ENCODE results near the gene ITGA2B. TPM values are rescaled to one million over a fixed set of nuclear protein-coding genes. Genes with fewer than 3 reads are reported as not detected.

The ITGA2B gene
- total RNA-seq, 1 experiment from 2014 or later = 0.62 TPM

DNA sequence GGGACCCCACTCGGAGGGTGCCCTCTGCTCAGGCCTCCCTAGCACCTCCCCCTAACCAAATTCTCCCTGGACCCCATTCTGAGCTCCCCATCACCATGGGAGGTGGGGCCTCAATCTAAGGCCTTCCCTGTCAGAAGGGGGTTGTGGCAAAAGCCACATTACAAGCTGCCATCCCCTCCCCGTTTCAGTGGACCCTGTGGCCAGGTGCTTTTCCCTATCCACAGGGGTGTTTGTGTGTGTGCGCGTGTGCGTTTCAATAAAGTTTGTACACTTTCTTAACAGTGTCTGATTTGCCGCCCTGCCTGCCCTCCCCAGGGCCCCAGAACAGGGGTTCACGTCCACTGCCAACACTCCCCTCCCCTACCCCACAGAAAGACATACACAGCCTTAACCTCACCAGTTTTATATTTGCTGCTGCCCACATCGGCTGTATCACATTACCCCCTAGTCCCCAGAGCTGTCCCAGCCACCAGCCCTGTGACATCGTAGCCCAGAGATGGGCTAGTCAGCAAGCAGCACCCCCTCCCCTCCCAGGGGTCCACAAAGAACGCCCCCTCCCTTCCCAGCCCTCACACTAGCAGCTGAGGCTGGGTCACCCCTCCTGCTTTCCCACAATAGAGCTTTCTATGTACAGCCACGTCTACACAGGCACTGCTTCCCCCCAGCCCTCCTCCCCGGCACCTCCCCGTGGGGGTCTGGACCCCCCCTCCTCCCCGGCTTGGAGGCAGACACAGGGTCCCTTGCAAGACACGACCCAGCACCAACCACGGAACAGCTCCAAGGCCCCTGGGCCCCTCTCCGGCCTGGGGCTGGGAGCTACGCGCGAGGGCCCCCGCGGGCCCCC, 36.4 kb downstream of the ITGA2B start:
- Histone ChIP-seq H3K27ac (ENCODE audit: low read depth, low read length, poor library complexity, severe bottlenecking) (no peak overlapping the region), H3K4me1 (ENCODE audit: insufficient read depth, low read length, poor library complexity, severe bottlenecking) (no peaks in the 10 kb centered on the region), H3K36me3 (ENCODE audit: insufficient read depth, low read length, poor library complexity, severe bottlenecking) (no peaks in the 10 kb centered on the region), H3K9me3 (ENCODE audit: low read depth, low read length, poor library complexity, severe bottlenecking) (no peaks in the 10 kb centered on the region), H3K27me3 (replicated peaks; ENCODE audit: insufficient read depth, low read depth, low read length, poor library complexity) (no peaks in the 10 kb centered on the region), H3K4me3 (ENCODE audit: low read depth, low read length, poor library complexity, severe bottlenecking) (peak overlapping the region; percentile 33)
- no TSS peak for BruUV-seq (replicated peaks)
- ChIA-PET POLR2A (ENCODE audit: low non-redundant PET) (no interaction called here), CTCF (interaction anchor here (0.6 kb wide), 1 partner anchor 10 kb away, joined by 12 read pairs; no protein-coding TSS in a partner anchor)
- TF ChIP-seq CTCF (conservative IDR thresholded peaks at IDR 0.05; ENCODE audit: low read depth, low read length) = no peak
- TF ChIP-seq EZH2 (IDR thresholded peaks at IDR 0.05; ENCODE audit: borderline replicate concordance, low read depth, low read length, poor library complexity, severe bottlenecking) = no peak
- intact Hi-C loops (cut with micrococcal nuclease; ENCODE audit: unreplicated experiment) = no loop called here
- no peak for DNase-seq (ENCODE audit: low spot score)

GRCh38 chr17:44351961-44352827, 37.3 kb downstream of the ITGA2B start:
- Histone ChIP-seq H3K4me1 (ENCODE audit: insufficient read depth, low read length, poor library complexity, severe bottlenecking) (no peaks in the 10 kb centered on the region), H3K9me3 (ENCODE audit: low read depth, low read length, poor library complexity, severe bottlenecking) (no peaks in the 10 kb centered on the region), H3K36me3 (ENCODE audit: insufficient read depth, low read length, poor library complexity, severe bottlenecking) (no peaks in the 10 kb centered on the region), H3K27me3 (replicated peaks; ENCODE audit: insufficient read depth, low read depth, low read length, poor library complexity) (no peaks in the 10 kb centered on the region), H3K4me3 (ENCODE audit: low read depth, low read length, poor library complexity, severe bottlenecking) (no peak overlapping the region), H3K27ac (ENCODE audit: low read depth, low read length, poor library complexity, severe bottlenecking) (no peak overlapping the region)
- DNase-seq (ENCODE audit: low spot score) = no peak
- intact Hi-C loops (cut with micrococcal nuclease; ENCODE audit: unreplicated experiment) = no loop called here
- TF ChIP-seq CTCF (conservative IDR thresholded peaks at IDR 0.05; ENCODE audit: low read depth, low read length) (no peak), EZH2 (IDR thresholded peaks at IDR 0.05; ENCODE audit: borderline replicate concordance, low read depth, low read length, poor library complexity, severe bottlenecking) (no peak)
- ChIA-PET POLR2A (ENCODE audit: low non-redundant PET) (no interaction called here), CTCF (no interaction called here)
- BruUV-seq (replicated peaks) = no TSS peak

DNA sequence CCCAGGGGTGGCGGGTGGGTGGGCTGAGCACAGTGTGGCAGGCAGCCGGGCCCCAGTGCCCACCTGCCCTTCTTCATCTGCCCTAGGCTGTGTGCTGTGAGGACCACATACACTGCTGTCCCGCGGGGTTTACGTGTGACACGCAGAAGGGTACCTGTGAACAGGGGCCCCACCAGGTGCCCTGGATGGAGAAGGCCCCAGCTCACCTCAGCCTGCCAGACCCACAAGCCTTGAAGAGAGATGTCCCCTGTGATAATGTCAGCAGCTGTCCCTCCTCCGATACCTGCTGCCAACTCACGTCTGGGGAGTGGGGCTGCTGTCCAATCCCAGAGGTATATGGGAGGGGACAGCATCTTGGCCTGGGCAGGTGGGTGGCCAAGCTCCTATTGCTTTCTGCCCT, 38.0 kb downstream of the ITGA2B start:
- TF ChIP-seq EZH2 (IDR thresholded peaks at IDR 0.05; ENCODE audit: borderline replicate concordance, low read depth, low read length, poor library complexity, severe bottlenecking) (no peak), CTCF (conservative IDR thresholded peaks at IDR 0.05; ENCODE audit: low read depth, low read length) (no peak)
- no peaks in the 10 kb centered on the region for H3K9me3 ChIP-seq (ENCODE audit: low read depth, low read length, poor library complexity, severe bottlenecking)
- TSS peak; percentile 45 for BruUV-seq (replicated peaks)
- no peaks in the 10 kb centered on the region for H3K27me3 ChIP-seq (replicated peaks; ENCODE audit: insufficient read depth, low read depth, low read length, poor library complexity)
- no peaks in the 10 kb centered on the region for H3K36me3 ChIP-seq (ENCODE audit: insufficient read depth, low read length, poor library complexity, severe bottlenecking)
- intact Hi-C loops (cut with micrococcal nuclease; ENCODE audit: unreplicated experiment) = no loop called here
- H3K4me3 ChIP-seq (ENCODE audit: low read depth, low read length, poor library complexity, severe bottlenecking) = no peak overlapping the region
- no peak for DNase-seq (ENCODE audit: low spot score)
- no peak overlapping the region for H3K27ac ChIP-seq (ENCODE audit: low read depth, low read length, poor library complexity, severe bottlenecking)
- POLR2A ChIA-PET (ENCODE audit: low non-redundant PET) = no interaction called here
- no peaks in the 10 kb centered on the region for H3K4me1 ChIP-seq (ENCODE audit: insufficient read depth, low read length, poor library complexity, severe bottlenecking)
- CTCF ChIA-PET = no interaction called here

All from A673 (cell line).